ENCODE measurements around the gene ZNF394.
"Not testable (repeated sequence)": the region's sequence is repeated elsewhere in the genome, so short reads cannot be mapped to it uniquely, and the experiment has no call there.

The ZNF394 gene

GRCh38 chr7:99504603-99505323 lies 4.7 kb upstream of the ZNF394 start, which contains the start of gene ZKSCAN5:
Gene ZKSCAN5, plus strand, starts transcription at chr7:99504662. Its CDS starts 1,383 bp downstream, at chr7:99506045.
- ATAC-seq: peak; percentile 80
- TF ChIP-seq ZFP30 (CRISPR knock-in tag; IDR thresholded peaks at IDR 0.05): no peak
- TF ChIP-seq OSR1 (CRISPR knock-in tag; IDR thresholded peaks at IDR 0.05): no peak
- peak; percentile 72 for TF ChIP-seq RARB (CRISPR knock-in tag; IDR thresholded peaks at IDR 0.05)
- no peak for TF ChIP-seq CSRNP3 (CRISPR knock-in tag; IDR thresholded peaks at IDR 0.05)
- TF ChIP-seq ZNF565 (CRISPR knock-in tag; conservative IDR thresholded peaks at IDR 0.05; ENCODE audit: low read depth): no peak
- TF ChIP-seq CSDC2 (CRISPR knock-in tag; IDR thresholded peaks at IDR 0.05): no peak
- TF ChIP-seq ARNTL (CRISPR knock-in tag; IDR thresholded peaks at IDR 0.05; ENCODE audit: borderline replicate concordance, low read depth): no peak
- no peak; the same call in 1 of the 2 replicates for TF ChIP-seq ZFP3 (CRISPR knock-in tag; IDR thresholded peaks at IDR 0.05)
- peak; percentile 99 for TF ChIP-seq PATZ1 (CRISPR knock-in tag; IDR thresholded peaks at IDR 0.05; ENCODE audit: borderline replicate concordance)
- no peak for TF ChIP-seq PPARA (CRISPR knock-in tag; IDR thresholded peaks at IDR 0.05; ENCODE audit: borderline replicate concordance)
- no peak for TF ChIP-seq POU6F1 (CRISPR knock-in tag; IDR thresholded peaks at IDR 0.05; ENCODE audit: borderline replicate concordance, low read depth)
- TF ChIP-seq GLIS3 (CRISPR knock-in tag; IDR thresholded peaks at IDR 0.05): peak; percentile 5; the same call in 1 of the 2 replicates
- no peak for TF ChIP-seq ISL1 (CRISPR knock-in tag; IDR thresholded peaks at IDR 0.05)
- TF ChIP-seq ZNF70 (CRISPR knock-in tag; IDR thresholded peaks at IDR 0.05): 0 out of 2 replicates have a peak, but pooled peaks have one; percentile 17

- TF ChIP-seq ZNF70 (CRISPR knock-in tag; IDR thresholded peaks at IDR 0.05) (0 out of 2 replicates have a peak, but pooled peaks have one; percentile 29), GLIS3 (CRISPR knock-in tag; IDR thresholded peaks at IDR 0.05) (no peak)
- ATAC-seq: peak; percentile 88
Observed at GRCh38 chr7:99504281-99504602, 4.2 kb upstream of the ZNF394 start.

GRCh38 chr7:99501236-99501635 lies 1.2 kb upstream of the ZNF394 start:
- not testable (repeated sequence) for ATAC-seq

- ATAC-seq: no peak
- TF ChIP-seq ZFP30 (CRISPR knock-in tag; IDR thresholded peaks at IDR 0.05) (no peak), CSRNP3 (CRISPR knock-in tag; IDR thresholded peaks at IDR 0.05) (no peak)
Observed at GRCh38 chr7:99500637-99501009, 542 bp upstream of the ZNF394 start.

- peak; percentile 29 for ATAC-seq
- no peak for TF ChIP-seq CREB5 (CRISPR knock-in tag; IDR thresholded peaks at IDR 0.05; ENCODE audit: low read depth)
- TF ChIP-seq POU6F1 (CRISPR knock-in tag; IDR thresholded peaks at IDR 0.05; ENCODE audit: borderline replicate concordance, low read depth): no peak
- no peak for TF ChIP-seq GLIS3 (CRISPR knock-in tag; IDR thresholded peaks at IDR 0.05)
- no peak for TF ChIP-seq ZNF565 (CRISPR knock-in tag; conservative IDR thresholded peaks at IDR 0.05; ENCODE audit: low read depth)
- TF ChIP-seq OSR1 (CRISPR knock-in tag; IDR thresholded peaks at IDR 0.05): no peak
- TF ChIP-seq SNAI2 (CRISPR knock-in tag; IDR thresholded peaks at IDR 0.05): no peak
- no peak for TF ChIP-seq ZNF8 (CRISPR knock-in tag; IDR thresholded peaks at IDR 0.05)
- TF ChIP-seq BACH2 (CRISPR knock-in tag; IDR thresholded peaks at IDR 0.05; ENCODE audit: borderline replicate concordance): no peak
- no peak for TF ChIP-seq PATZ1 (CRISPR knock-in tag; IDR thresholded peaks at IDR 0.05; ENCODE audit: borderline replicate concordance)
- TF ChIP-seq ZC3H10 (CRISPR knock-in tag; IDR thresholded peaks at IDR 0.05): no peak
- TF ChIP-seq TOX (CRISPR knock-in tag; IDR thresholded peaks at IDR 0.05; ENCODE audit: borderline replicate concordance): no peak
- TF ChIP-seq ZFP30 (CRISPR knock-in tag; IDR thresholded peaks at IDR 0.05): no peak
Observed at GRCh38 chr7:99499371-99499720, 735 bp downstream of the ZNF394 start.

All from SK-N-SH treated with all-trans-retinoic acid at 6 μM for 48 hours (cell line).